Panc1 (cell line): ENCODE data around the gene TMEM247. TPM values are rescaled to one million over a fixed set of nuclear protein-coding genes. Genes with fewer than 3 reads are reported as not detected.

Experiments
- ATAC-seq: fragments of 200-7000 bp; cut with Tn5 transposase; 2 replicates; pipeline ENCODE4 v1.9.1; 2020; ENCODE audit warnings: mild to moderate bottlenecking, moderate library complexity
- BruUV-seq: library from RNA; stranded (reverse); fragments of 400-500 nt; replicated peaks from 2 replicates; lab custom pipeline; 2021; lab: Mats Ljungman, UMichigan
- CTCF ChIA-PET: fragments of 300-600 bp; sonication (Branson Sonifier 250); formaldehyde crosslinking; loops from one replicate; lab custom pipeline; 2022; ENCODE audit warnings: antibody characterized with exemption; lab: Charles Lee
- POLR2A ChIA-PET: fragments of 300-600 bp; sonication (Branson Sonifier 250); formaldehyde crosslinking; loops from one replicate; lab custom pipeline; 2022; ENCODE audit warnings: antibody characterized with exemption; lab: Charles Lee
- DNase-seq: peaks from one replicate; pipeline ENCODE4 v3.0.0-alpha.2; 2010; ENCODE audit warnings: low read depth, low spot score
- H3K27ac ChIP-seq: 2 replicates; pipeline ENCODE4 v1.5.1; 2011; ENCODE audit warnings: mild to moderate bottlenecking, low read length, inconsistent platforms
- H3K27me3 ChIP-seq: fragments of 200-500 bp; sonication (Bioruptor generic); 2 replicates; pipeline ENCODE4 v1.6.0; 2014; ENCODE audit warnings: low read length, inconsistent platforms; ENCODE audit not compliant: control insufficient read depth, insufficient read depth
- H3K36me3 ChIP-seq: fragments of 200-500 bp; sonication (Bioruptor generic); 2 replicates; pipeline ENCODE4 v1.5.1; 2014; ENCODE audit warnings: inconsistent platforms, mild to moderate bottlenecking, low read length, moderate library complexity; ENCODE audit not compliant: control insufficient read depth, insufficient read depth
- H3K4me1 ChIP-seq: 2 replicates; pipeline ENCODE4 v1.5.1; 2011; ENCODE audit warnings: inconsistent platforms, mild to moderate bottlenecking, low read length, moderate library complexity; ENCODE audit not compliant: control insufficient read depth, insufficient read depth
- H3K4me3 ChIP-seq, 2 experiments: 2 replicates each; pipeline ENCODE4 v1.5.1; 2011 to 2012; ENCODE audit warnings: low read depth in 2 of 2, low read length in 2 of 2, mild to moderate bottlenecking in 2 of 2, inconsistent platforms in 1 of 2, moderate library complexity in 1 of 2
- H3K9me3 ChIP-seq: fragments of 200-500 bp; sonication (Bioruptor generic); 2 replicates; pipeline ENCODE4 v1.5.1; 2014; ENCODE audit warnings: low read depth, mild to moderate bottlenecking, inconsistent platforms, low read length, moderate library complexity; ENCODE audit not compliant: control insufficient read depth, insufficient read depth
- CTCF ChIP-seq: fragments of 450-650 bp; IDR thresholded peaks from 2 replicates; pipeline ENCODE4 v1.5.1; 2017; ENCODE audit warnings: mild to moderate bottlenecking
- POLR2AphosphoS5 ChIP-seq: IDR thresholded peaks from 2 replicates; pipeline ENCODE4 v1.6.1; 2012; ENCODE audit warnings: mild to moderate bottlenecking, low read depth, low read length, moderate library complexity
- SIN3A ChIP-seq: IDR thresholded peaks from 2 replicates; pipeline ENCODE4 v1.6.1; 2012; ENCODE audit warnings: low read depth, mild to moderate bottlenecking, low read length, moderate library complexity, borderline replicate concordance; ENCODE audit not compliant: insufficient read depth
- TCF7L2 ChIP-seq: IDR thresholded peaks from 2 replicates; pipeline ENCODE4 v1.6.1; 2011; ENCODE audit warnings: mild to moderate bottlenecking, low read depth, low read length, inconsistent platforms
- in situ Hi-C: cut with HindIII; loops from 2 replicates; pipeline ENCODE4 v1.10.0; 2016; ENCODE audit warnings: low sequenced_read_pairs, low pct_unique_long_range_greater_than_20kb
- intact Hi-C: fragments of 100-400 bp; cut with micrococcal nuclease; formaldehyde crosslinking; loops from one replicate; pipeline ENCODE4 v1.10.0; 2022; ENCODE audit not compliant: unreplicated experiment
- total RNA-seq: library from RNA; stranded (reverse); gene quantifications from one replicate; pipeline ENCODE4 v1.2.1, GENCODE V29; 2021; ENCODE audit not compliant: unreplicated experiment
- TF ChIP-seq, protein P1 (sequence below), 2 experiments: IDR thresholded peaks; 2 replicates each; pipeline ENCODE4 v1.6.1; 2011 to 2012; ENCODE audit warnings: low read depth in 2 of 2, control low read depth in 1 of 2, low read length in 1 of 2, mild to moderate bottlenecking in 1 of 2, moderate library complexity in 1 of 2; ENCODE audit not compliant: insufficient read depth in 1 of 2

The TMEM247 gene
- total RNA-seq, 1 experiment from 2014 or later = not detected

GRCh38 chr2:46493971-46494250 is 14.5 kb downstream of the TMEM247 start:
- CTCF ChIA-PET = no interaction called here
- POLR2A ChIA-PET = no interaction called here
- intact Hi-C loops = no loop called here
- TF ChIP-seq SIN3A = no peak
- TF ChIP-seq, protein P1, sequence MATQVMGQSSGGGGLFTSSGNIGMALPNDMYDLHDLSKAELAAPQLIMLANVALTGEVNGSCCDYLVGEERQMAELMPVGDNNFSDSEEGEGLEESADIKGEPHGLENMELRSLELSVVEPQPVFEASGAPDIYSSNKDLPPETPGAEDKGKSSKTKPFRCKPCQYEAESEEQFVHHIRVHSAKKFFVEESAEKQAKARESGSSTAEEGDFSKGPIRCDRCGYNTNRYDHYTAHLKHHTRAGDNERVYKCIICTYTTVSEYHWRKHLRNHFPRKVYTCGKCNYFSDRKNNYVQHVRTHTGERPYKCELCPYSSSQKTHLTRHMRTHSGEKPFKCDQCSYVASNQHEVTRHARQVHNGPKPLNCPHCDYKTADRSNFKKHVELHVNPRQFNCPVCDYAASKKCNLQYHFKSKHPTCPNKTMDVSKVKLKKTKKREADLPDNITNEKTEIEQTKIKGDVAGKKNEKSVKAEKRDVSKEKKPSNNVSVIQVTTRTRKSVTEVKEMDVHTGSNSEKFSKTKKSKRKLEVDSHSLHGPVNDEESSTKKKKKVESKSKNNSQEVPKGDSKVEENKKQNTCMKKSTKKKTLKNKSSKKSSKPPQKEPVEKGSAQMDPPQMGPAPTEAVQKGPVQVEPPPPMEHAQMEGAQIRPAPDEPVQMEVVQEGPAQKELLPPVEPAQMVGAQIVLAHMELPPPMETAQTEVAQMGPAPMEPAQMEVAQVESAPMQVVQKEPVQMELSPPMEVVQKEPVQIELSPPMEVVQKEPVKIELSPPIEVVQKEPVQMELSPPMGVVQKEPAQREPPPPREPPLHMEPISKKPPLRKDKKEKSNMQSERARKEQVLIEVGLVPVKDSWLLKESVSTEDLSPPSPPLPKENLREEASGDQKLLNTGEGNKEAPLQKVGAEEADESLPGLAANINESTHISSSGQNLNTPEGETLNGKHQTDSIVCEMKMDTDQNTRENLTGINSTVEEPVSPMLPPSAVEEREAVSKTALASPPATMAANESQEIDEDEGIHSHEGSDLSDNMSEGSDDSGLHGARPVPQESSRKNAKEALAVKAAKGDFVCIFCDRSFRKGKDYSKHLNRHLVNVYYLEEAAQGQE (IDR thresholded peaks at IDR 0.05; ENCODE audit: insufficient read depth in 1 of 2, low read depth in 2 of 2, low read length in 1 of 2) = no peak
- no peak for TF ChIP-seq CTCF
- TF ChIP-seq POLR2AphosphoS5 = no peak
- TF ChIP-seq TCF7L2 = no peak
- peaks cover 7% of the 10 kb centered on the region for H3K27me3 ChIP-seq
- DNase-seq (no peak), ATAC-seq (no peak)
- no TSS peak for BruUV-seq
- H3K27ac ChIP-seq = no peak overlapping the region
- no peaks in the 10 kb centered on the region for H3K36me3 ChIP-seq
- in situ Hi-C loops = no loop called here
- H3K4me1 ChIP-seq = no peaks in the 10 kb centered on the region
- no peaks in the 10 kb centered on the region for H3K9me3 ChIP-seq
- H3K4me3 ChIP-seq = no peak overlapping the region

- no peak overlapping the region for H3K4me3 ChIP-seq
- no peak overlapping the region for H3K27ac ChIP-seq
- no peaks in the 10 kb centered on the region for H3K36me3 ChIP-seq
- in situ Hi-C loops = no loop called here
- ChIA-PET CTCF (no interaction called here), POLR2A (no interaction called here)
- no peak for DNase-seq
- no TSS peak for BruUV-seq
- no peaks in the 10 kb centered on the region for H3K4me1 ChIP-seq
- TF ChIP-seq TCF7L2 (no peak), SIN3A (no peak), POLR2AphosphoS5 (no peak), CTCF (no peak)
- TF ChIP-seq, protein P1 (IDR thresholded peaks at IDR 0.05; ENCODE audit: insufficient read depth in 1 of 2, low read depth in 2 of 2, low read length in 1 of 2) = no peak
- no peak for ATAC-seq
- H3K9me3 ChIP-seq = no peaks in the 10 kb centered on the region
- peaks cover 12% of the 10 kb centered on the region for H3K27me3 ChIP-seq
- intact Hi-C loops = no loop called here
Measured at GRCh38 chr2:46494596-46494995, 15.2 kb downstream of the TMEM247 start.
